Measurements from ENCODE around the gene AP1M1. TPM values are rescaled to one million over a fixed set of nuclear protein-coding genes. Genes with fewer than 3 reads are reported as not detected.

AP1M1 gene
- total and polyA plus RNA-seq, 2 donors (not counting 1 experiment from before 2014, with no cell fraction given) = 94.4 to 113 TPM

GRCh38 chr19:16290692-16291091 is 93.0 kb downstream of the AP1M1 start:
- Histone ChIP-seq H3K4me3 (replicated peaks in 1 of 4; ENCODE audit: control extremely low read depth in 1 of 4, insufficient read depth in 1 of 4, low read depth in 3 of 4, low read length in 4 of 4) (no peak overlapping the region), H3K27me3 (ENCODE audit: control insufficient read depth, insufficient read depth, low read length) (peaks cover 9% of the 10 kb centered on the region), H3K27ac (ENCODE audit: insufficient read depth, low read length) (no peak overlapping the region), H3K4me2 (ENCODE audit: extremely low read depth, insufficient read depth, low read length) (no peak overlapping the region), H3K9me3 (ENCODE audit: control insufficient read depth, insufficient read depth, low read depth, low read length) (no peaks in the 10 kb centered on the region), H3K9ac (ENCODE audit: insufficient read depth, low read length) (no peak overlapping the region), H4K20me1 (ENCODE audit: control insufficient read depth, extremely low read depth, insufficient read depth, low read length) (no peaks in the 10 kb centered on the region), H2AFZ (ENCODE audit: low read length) (no peak overlapping the region), H3K79me2 (ENCODE audit: control insufficient read depth, insufficient read depth, low read length) (no peaks in the 10 kb centered on the region), H3K36me3 (ENCODE audit: control insufficient read depth, insufficient read depth, low read length) (no peaks in the 10 kb centered on the region), H3K4me1 (ENCODE audit: control insufficient read depth, extremely low read depth, insufficient read depth, low read length) (peaks cover 9% of the 10 kb centered on the region)
- TF ChIP-seq EZH2 (IDR thresholded peaks at IDR 0.05; ENCODE audit: low read length, missing control alignments) = no peak
- no peak for TF ChIP-seq CTCF (conservative IDR thresholded peaks at IDR 0.05 in 1 of 2, IDR thresholded peaks at IDR 0.05 in 1 of 2; ENCODE audit: low read depth in 1 of 2, low read length in 2 of 2)
- no peak for DNase-seq (ENCODE audit: low read depth in 2 of 2)

GRCh38 chr19:16293118-16294091 is 95.7 kb downstream of the AP1M1 start:
- Histone ChIP-seq H3K9ac (ENCODE audit: insufficient read depth, low read length) (peak overlapping the region; percentile 43), H3K27ac (ENCODE audit: insufficient read depth, low read length) (peak overlapping the region; percentile 75), H3K79me2 (ENCODE audit: control insufficient read depth, insufficient read depth, low read length) (no peaks in the 10 kb centered on the region), H4K20me1 (ENCODE audit: control insufficient read depth, extremely low read depth, insufficient read depth, low read length) (no peaks in the 10 kb centered on the region), H3K27me3 (ENCODE audit: control insufficient read depth, insufficient read depth, low read length) (no peaks in the 10 kb centered on the region), H3K4me1 (ENCODE audit: control insufficient read depth, extremely low read depth, insufficient read depth, low read length) (peaks cover 9% of the 10 kb centered on the region), H3K36me3 (ENCODE audit: control insufficient read depth, insufficient read depth, low read length) (no peaks in the 10 kb centered on the region), H3K4me3 (replicated peaks in 1 of 4; ENCODE audit: control extremely low read depth in 1 of 4, insufficient read depth in 1 of 4, low read depth in 3 of 4, low read length in 4 of 4) (peak overlapping the region; percentile 0 to 47 (median 28)), H2AFZ (ENCODE audit: low read length) (no peak overlapping the region), H3K4me2 (ENCODE audit: extremely low read depth, insufficient read depth, low read length) (peak overlapping the region; percentile 46), H3K9me3 (ENCODE audit: control insufficient read depth, insufficient read depth, low read depth, low read length) (no peaks in the 10 kb centered on the region)
- TF ChIP-seq EZH2 (IDR thresholded peaks at IDR 0.05; ENCODE audit: low read length, missing control alignments) = no peak
- no peak for TF ChIP-seq CTCF (conservative IDR thresholded peaks at IDR 0.05 in 1 of 2, IDR thresholded peaks at IDR 0.05 in 1 of 2; ENCODE audit: low read depth in 1 of 2, low read length in 2 of 2)
- peak; percentile 96 to 98 for DNase-seq (ENCODE audit: low read depth in 2 of 2)

- TF ChIP-seq CTCF (conservative IDR thresholded peaks at IDR 0.05 in 1 of 2, IDR thresholded peaks at IDR 0.05 in 1 of 2; ENCODE audit: low read depth in 1 of 2, low read length in 2 of 2) (no peak), EZH2 (IDR thresholded peaks at IDR 0.05; ENCODE audit: low read length, missing control alignments) (no peak)
- Histone ChIP-seq H4K20me1 (ENCODE audit: control insufficient read depth, extremely low read depth, insufficient read depth, low read length) (no peaks in the 10 kb centered on the region), H3K4me1 (ENCODE audit: control insufficient read depth, extremely low read depth, insufficient read depth, low read length) (peaks cover 9% of the 10 kb centered on the region), H3K27ac (ENCODE audit: insufficient read depth, low read length) (no peak overlapping the region), H2AFZ (ENCODE audit: low read length) (no peak overlapping the region), H3K9me3 (ENCODE audit: control insufficient read depth, insufficient read depth, low read depth, low read length) (no peaks in the 10 kb centered on the region), H3K36me3 (ENCODE audit: control insufficient read depth, insufficient read depth, low read length) (no peaks in the 10 kb centered on the region), H3K79me2 (ENCODE audit: control insufficient read depth, insufficient read depth, low read length) (no peaks in the 10 kb centered on the region), H3K4me2 (ENCODE audit: extremely low read depth, insufficient read depth, low read length) (no peak overlapping the region), H3K9ac (ENCODE audit: insufficient read depth, low read length) (no peak overlapping the region), H3K4me3 (replicated peaks in 1 of 4; ENCODE audit: control extremely low read depth in 1 of 4, insufficient read depth in 1 of 4, low read depth in 3 of 4, low read length in 4 of 4) (no peak overlapping the region), H3K27me3 (ENCODE audit: control insufficient read depth, insufficient read depth, low read length) (no peaks in the 10 kb centered on the region)
- peak; percentile 11 to 55 for DNase-seq (ENCODE audit: low read depth in 2 of 2)
Measured at GRCh38 chr19:16295057-16295456, 97.3 kb downstream of the AP1M1 start.

All from fibroblast of lung (primary cell).